HG03159 (cell line): ENCODE data around the gene SSH3.
"Not testable (repeated sequence)": the region's sequence is repeated elsewhere in the genome, so short reads cannot be mapped to it uniquely, and the experiment has no call there.

ENCODE experiments used
- ATAC-seq: cut with Tn5 transposase; IDR thresholded peaks from one replicate; pipeline ENCODE4 v1.9.1; 2021; ENCODE audit warnings: mild to moderate bottlenecking, moderate library complexity; ENCODE audit not compliant: unreplicated experiment

Gene SSH3, protein sequence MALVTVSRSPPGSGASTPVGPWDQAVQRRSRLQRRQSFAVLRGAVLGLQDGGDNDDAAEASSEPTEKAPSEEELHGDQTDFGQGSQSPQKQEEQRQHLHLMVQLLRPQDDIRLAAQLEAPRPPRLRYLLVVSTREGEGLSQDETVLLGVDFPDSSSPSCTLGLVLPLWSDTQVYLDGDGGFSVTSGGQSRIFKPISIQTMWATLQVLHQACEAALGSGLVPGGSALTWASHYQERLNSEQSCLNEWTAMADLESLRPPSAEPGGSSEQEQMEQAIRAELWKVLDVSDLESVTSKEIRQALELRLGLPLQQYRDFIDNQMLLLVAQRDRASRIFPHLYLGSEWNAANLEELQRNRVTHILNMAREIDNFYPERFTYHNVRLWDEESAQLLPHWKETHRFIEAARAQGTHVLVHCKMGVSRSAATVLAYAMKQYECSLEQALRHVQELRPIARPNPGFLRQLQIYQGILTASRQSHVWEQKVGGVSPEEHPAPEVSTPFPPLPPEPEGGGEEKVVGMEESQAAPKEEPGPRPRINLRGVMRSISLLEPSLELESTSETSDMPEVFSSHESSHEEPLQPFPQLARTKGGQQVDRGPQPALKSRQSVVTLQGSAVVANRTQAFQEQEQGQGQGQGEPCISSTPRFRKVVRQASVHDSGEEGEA

DNA sequence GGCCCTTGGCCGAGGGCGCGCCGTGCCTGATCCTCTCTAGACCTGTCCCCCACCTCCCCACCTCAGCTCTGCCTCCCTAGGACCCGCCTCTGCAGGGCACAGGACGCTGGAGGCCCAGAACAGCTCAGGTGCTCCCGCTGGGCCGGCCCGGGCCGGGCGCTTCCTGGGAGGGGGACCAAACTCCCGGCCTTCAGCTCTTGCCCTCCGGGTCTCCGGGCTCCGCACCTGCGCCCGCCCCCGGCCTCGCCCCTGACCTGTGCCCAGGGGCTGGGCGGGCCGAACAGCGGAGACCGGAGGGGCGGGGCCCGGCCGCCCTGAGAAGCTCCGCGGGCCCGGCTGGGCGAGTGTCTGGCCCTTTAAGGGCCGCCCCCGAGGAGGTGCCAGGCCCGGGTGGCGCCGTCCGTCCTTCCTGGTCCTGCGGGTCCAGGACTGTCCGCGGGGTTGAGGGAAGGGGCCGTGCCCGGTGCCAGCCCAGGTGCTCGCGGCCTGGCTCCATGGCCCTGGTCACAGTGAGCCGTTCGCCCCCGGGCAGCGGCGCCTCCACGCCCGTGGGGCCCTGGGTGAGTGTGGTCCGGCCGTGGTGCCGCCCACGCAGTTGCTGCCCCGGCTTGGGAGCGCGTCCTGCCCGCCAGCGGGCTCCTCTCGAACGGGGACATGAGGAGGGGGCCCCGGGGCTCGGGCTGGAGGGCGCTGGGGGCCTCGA is at the start of gene SSH3:
Gene SSH3 (plus strand): TSS at position 399 of the 703 bp plus-strand sequence. CDS start 96 bp downstream, at position 495.
- no peak for ATAC-seq

DNA sequence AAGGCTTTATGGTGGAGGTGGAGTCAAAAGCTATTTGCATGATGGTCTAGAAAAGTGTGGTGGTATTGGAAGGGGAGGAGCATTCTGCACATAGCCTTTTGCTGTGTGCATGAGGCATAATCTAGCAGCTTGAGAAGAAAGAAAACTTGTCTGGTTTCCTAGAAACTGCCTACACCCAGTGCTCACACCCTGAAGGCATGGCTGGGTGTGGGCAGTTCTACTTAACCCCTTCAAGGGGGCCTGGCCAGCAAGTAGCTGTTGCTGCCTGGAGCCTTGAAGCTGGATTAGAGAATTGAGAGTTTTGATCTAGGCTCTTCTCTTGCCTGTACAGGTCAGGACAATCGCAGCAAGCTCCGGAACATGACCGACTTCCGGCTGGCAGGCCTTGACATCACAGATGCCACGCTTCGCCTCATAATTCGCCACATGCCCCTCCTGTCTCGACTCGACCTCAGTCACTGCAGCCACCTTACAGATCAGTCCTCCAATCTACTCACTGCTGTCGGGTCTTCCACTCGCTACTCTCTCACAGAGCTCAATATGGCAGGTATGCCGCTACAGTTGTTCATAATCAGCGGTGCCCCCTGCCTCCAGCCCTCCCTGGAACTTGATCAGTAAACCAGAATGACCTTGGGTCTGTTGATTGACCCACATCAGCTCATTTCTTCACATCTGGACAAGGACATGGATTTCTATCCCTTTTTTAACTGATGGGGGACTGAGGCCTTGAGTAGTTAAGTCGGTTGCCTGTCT is 49.3 kb upstream of the SSH3 start:
- no peak for ATAC-seq

DNA sequence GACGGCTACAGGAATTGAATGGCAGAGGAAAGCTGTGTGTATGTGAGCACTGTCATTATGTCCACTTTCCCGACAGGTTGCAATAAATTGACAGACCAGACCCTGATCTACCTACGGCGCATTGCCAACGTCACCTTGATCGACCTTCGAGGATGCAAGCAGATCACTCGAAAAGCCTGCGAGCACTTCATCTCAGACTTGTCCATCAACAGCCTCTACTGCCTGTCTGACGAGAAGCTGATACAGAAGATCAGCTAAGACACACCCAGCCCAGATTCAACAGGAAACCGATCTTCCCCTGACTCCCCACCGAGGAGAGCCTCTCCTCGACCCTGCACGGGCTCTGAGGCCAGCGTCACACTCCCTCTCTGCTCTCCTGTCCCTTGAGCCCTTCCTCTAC is 48.5 kb upstream of the SSH3 start:
- no peak for ATAC-seq

DNA sequence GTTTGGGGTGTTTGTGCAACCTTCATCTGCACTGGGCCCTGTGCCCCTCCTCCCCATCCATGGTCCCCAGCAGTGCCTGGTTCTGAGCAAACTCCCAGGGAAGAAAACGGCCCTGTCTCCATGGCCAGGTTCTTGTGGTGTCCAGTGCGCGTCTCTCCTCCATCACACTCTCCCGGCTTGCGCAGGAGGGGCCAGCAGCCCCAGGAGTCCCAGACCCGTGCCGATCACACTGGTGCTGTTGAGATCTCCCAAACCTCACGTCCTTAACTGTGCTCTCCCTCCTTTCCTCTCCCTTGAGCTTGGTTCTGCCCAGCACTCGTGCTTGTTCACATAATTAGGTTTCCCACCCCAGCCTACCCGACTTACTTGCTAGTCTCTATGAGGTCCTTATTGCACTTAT is 48.0 kb upstream of the SSH3 start:
- ATAC-seq = no peak

DNA sequence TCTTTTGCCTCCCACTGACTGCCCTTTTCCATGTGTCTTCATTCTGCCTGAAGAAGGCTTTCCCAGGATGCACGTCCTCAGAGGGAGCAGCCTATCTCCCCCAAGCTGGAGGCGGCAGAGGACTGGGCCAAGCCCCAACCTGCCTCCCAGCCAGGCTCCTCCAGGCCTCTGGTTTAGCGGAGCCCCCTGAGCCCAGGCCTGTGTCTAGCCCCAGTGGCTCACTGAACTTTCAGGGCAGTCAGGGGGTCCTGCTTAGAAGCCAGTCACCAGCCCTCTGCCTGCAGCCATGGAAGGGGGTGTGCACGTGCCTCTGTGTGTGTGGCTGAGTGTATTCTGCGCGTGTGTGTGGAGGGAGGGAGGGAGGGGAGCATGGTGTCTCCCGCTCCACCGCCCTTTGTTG is 47.5 kb upstream of the SSH3 start:
- no peak for ATAC-seq

DNA sequence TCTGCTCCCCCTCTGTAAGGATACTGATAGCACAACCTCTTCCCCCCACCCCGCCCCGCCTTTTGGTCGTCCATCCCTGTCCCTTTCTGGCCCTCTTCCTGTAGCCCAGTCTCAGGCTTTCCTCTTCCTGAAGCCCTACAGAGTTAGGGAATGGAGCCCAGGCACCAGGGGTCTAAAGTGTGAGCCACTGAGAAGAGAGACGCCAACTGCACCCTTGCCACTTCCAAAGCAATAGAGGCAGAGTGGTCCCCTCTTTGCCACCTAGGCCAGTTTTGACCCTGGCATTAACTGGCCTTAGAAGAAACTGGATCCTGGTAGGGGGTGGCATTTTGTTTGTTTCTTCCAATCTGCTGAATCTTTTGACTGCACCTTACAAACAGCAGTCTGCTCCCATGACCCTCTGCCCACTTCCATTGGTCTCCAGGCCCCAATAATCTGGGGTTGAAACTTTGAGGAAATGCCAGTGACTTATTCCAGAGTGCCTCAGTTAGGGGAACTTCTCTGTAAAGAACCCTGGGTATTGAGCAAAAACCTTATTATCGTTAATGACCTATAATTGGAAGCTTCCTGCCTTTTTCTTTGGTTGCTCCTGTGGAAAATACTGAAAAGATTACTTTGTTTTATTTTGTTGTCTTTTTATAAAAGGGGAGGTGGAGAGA is 46.7 kb upstream of the SSH3 start:
- no peak for ATAC-seq

DNA sequence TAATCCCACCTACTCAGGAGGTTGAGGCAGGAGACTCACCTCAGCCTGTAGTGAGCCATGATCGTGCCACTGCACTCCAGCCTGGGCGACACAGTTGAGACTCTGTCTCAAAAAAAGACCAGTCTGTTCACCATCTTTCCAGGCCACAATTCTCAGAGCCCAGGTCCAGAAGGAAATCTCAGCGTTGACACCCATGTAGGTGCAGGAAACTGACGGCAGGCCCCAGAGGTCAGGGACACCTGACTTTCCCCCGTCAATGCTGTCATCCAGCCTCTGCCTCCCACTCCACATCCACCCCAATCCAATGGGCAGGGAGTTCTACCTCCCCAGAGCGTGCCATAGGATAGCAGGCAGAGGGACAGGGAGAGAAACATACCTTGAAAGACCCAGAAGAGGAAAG is 42.9 kb upstream of the SSH3 start:
- ATAC-seq = no peak

DNA sequence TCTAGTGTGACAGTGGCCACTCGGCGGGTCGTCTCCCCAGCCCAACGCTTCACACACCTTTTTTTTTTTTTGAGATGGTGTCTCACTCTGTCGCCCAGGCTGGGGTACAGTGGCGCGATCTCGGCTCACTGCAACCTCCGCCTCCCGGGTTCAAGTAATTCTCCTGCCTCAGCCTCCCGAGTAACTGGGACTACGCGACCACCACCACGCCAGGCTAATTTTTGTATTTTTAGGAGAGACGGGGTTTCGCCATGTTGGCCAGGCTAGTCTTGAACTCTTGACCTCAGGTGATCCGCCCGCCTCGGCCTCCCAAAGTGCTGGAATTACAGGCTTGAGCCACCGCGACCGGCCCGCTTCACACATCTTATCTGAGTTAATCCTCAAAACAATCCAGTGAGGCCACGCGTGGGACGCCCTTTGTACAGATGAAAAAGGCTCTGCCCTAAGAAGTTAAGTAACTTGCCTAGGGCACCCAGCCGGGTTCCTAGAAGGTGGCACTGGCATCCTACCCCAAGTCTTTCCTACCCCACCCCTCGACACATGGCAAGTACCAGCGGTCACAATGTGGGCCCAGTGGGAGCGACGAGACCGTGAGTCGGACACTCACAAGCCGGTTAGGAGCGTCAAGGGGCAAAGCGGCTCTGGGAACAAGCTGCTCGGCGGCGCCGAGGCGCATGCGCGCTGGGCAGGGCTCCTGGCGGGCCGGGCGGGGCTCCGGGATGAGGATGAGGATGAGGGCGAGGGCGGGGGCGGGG is 42.3 kb upstream of the SSH3 start:
- ATAC-seq = not testable (repeated sequence)

DNA sequence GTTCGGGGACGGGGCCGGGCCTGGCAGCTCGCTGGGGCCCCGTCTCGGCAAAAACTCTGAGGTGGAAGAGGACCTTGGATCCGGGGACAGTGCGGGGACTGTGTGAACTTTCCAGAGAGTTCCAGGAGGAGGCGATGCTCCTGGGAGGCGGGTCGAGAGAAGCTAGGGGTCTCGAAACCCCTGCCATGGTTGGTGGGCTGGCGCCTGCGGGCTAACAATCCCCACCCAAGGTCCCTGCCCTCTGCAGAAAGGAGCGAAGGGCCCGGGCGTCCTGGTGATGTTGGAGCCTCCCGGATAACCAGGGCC is 41.7 kb upstream of the SSH3 start:
- no peak for ATAC-seq

DNA sequence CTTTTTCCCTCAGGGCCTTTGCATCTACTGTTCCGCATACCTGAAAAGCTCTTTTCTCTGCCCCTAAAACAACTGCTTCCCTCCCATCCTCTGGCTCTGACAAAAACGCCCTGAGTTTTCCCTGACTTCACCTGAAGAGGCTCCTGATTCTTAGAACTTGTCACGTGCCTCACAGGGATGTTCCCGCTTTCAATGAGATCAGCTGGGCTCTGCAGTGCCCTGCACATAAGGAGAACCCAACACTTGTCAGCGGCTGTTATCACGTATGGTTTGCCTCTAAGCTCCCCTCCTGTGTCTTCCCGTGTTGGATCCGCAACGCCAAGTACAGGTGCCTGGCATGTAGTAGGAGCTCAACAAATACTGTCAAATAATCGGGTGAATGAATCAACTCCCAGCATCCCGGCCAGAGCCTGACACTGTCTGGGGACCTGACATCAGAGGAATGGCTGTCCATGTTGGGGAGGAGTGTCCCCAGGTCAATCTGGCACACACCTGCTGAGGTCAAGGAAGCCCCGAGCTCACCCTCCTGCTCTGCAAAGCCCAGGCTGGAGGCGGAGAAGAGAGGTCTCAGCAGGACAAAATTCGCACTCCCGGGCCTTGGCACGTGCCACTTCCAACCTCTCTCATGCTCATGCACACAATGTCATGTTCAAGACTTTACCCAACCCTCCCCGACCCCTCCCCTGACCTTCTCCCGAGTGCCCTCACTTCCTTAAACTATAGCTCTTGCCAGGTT is 41.2 kb upstream of the SSH3 start:
- no peak for ATAC-seq

DNA sequence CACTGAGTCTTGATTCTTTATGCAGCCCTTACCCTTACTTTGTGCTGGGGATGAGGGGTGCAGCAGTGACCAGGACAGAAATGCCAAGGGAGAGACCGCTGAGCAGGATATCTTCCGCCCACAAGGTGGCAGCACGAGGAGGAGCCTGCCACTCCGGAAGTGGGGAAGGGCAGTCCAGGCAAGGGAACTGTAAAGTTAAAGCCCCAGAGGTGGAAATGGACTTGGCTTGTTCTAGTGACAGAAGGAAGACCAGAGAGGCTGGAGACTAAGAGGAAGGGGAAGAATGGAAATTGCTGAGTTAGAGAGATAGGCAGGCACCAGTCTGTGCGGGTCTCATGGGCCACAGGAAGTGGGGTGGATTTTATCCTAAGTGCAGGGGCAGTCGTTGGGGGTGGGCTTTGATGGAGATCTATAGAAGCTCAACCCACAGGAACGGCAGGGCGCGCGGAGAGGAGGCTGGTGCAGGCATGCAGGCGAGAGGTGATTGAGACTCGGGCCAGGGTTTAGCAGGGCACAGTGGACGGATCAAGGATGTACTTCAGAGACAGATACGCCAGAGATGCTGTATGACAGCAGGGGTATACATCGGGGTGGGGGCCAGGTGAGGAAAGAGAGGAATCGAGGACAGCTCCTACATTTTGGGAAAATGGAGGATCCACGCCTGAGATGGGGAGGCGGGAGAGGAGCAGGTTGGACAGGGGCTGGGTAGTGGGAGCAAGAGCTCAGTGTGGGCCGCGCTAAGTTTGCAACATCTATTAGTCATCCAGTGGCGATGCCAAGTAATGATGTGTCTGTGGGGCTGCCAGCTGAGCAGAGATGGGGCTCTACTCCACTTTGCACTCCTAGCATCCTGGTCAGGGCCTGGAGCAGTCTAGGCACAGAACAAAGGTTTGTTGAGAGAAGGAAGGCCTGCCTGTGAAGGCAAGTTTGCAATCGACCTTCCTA is 40.3 kb upstream of the SSH3 start:
- ATAC-seq = no peak

DNA sequence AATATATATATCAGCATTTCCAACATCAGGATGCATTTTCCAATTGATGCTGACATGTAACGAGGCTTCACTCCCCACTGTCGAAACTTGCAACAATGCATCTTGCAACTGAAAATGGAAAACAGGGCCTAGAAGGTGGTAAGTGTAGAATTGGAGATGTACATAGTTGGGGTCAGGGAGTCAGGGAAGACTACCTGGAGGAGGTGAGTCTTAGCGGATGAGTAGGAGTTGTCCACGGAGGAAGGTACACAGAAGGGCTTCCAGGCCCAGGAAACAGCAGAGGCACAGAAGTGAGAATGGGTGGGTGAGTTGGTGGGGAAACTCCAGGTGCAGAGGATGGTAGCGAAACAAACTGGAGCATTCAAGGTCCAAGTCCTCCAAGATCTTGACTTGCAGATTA is 39.1 kb upstream of the SSH3 start:
- ATAC-seq = no peak

DNA sequence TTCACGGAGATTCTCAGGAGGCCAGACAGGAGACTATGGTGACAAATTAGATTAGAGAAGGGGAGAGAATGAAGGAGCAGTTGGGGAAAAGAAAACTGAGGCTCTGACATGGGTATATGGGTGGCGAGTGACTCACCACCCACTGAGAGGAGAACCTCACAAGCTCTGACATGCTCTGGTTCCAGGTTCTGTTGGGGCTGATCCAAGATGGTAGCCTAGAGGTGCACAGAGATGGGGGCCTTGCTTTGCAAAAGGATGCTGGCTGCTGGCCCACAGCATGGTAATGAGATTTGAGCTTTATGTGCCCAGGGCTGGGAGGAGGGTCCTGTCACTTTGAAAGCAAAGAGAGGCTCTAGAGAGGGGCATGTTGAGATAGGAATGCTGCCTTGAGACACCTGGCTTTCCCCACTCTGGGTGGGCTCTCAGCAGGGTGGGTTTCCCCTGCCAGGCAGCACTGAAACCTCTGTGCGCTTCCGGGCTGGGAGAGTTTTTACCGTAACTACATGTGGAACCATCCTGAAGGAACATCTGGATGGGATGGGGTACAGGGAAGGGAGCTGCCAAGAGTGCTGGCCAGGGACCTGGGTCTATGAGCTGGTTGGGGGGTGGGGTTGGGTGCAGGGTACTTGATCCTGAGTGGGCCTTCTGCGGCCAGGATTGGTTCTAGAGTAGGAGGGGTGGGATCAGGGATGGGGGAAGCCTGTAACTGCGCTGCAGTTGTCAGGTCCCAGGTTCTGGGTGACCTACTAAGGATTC is 38.3 kb upstream of the SSH3 start:
- ATAC-seq = no peak

DNA sequence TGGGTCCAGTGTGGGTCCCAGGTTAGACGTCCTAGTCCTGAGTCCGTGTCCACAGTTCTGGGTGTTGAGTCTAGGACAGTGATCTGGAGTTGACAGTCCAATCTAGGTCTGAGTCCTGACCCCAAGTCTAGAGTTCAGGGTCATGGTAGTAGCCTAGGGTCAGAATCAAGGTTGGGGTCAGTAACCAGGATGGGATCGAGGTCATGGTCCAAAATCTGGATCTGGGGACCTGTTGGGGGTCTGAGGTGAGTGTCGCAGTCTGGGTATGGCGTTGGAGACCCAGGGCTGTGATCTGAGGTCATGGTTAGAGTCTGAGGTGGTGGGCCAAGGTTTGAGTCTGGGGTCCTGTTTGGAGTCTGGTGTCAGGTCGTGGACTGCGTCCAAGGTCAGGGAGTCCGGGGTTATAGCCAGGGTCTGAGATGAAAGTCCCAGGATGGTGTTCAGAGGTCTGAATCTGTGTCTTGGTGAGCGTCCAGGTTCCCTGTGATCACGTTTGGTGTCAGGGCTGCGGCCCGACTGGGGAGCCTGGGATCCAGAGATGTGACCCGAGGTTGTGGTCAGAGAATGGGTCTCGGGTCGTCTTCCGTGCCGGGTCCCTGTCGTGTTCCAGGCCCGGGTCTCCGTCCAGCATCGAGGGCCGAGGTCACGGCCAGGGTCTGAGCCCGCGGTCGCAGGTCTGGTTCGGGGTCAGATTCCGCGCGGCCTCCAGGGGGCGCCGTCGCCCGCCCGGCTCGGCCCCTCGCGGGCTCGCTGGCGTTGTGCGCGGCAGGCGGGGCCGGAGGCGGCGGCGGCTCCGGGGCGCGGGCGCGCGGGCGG is 37.5 kb upstream of the SSH3 start:
- ATAC-seq = peak; percentile 46

DNA sequence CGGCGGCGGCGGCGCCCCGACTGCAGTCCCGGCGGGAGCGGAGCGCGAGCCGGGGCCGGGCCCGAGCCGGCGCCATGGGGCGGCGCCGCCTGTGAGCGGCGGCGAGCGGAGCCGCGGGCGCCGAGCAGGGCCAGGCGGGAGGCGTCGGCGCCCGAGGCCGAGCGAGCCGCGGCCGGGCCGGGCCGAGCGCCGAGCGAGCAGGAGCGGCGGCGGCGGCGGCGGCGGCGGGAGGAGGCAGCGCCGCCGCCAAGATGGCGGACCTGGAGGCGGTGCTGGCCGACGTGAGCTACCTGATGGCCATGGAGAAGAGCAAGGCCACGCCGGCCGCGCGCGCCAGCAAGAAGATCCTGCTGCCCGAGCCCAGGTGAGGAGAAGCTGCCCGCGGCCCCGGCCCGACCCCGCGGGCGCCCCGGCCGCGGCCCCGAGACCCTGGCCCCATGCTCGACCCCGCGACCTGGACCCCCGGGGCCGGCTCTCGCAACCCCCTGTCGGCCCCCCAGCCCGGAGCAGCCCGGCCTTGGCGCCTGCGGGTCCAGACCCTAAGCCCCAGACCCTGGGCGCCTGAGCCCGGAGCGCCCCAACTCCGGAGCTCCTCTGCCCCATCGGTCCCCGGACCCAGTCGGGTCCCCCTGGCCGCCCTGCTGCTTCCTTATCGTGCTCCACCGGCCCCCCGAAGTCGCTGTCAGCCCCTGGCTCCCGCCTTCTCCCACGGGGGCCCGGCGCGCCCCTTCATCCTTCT is 36.7 kb upstream of the SSH3 start, which contains the start of gene GRK2:
Gene GRK2 (plus strand): TSS at position 25 of the 739 bp plus-strand sequence. CDS start 227 bp downstream, at position 252.
- peak; percentile 11 for ATAC-seq
